Activated naive CD8-positive, alpha-beta T cell treated with anti-CD3 and anti-CD28 coated beads, Interleukin-2, amount 50 U/mL, for 16 hours (primary cell): ENCODE measurements around the gene CRYBG3.
"Not testable (repeated sequence)": the region's sequence is repeated elsewhere in the genome, so short reads cannot be mapped to it uniquely, and the experiment has no call there.

Experiments used
- DNase-seq: peaks from one replicate; pipeline ENCODE4 v3.0.0-alpha.2; 2020; ENCODE audit warnings: low read depth, low spot score

The CRYBG3 gene

DNA sequence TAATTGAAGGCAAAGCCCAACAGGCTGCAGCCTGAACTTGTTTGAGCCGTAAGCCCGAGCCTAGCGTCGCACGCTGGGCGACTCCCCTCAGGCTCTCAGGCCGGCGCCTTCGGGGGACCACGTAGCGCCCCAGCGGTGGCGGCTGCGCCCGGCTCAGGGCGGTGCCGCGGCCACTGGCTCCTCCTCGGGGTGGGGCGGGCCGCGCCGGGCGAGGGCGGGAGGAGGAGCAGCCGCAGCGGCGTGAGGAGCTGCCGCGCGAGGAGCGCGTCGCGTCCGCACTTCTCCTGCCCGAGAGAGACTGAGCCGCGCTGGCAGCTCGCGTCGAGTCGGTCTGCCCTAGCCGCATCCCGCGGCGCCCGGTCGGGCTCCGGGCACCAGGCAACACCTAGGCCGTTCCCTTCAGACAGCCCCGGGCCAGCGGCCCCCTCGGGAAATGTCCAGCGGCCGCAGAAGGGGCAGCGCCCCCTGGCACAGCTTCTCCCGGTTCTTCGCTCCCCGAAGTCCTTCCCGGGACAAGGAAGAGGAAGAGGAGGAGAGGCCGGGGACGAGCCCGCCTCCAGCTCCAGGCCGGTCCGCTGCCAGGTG is at the start of gene CRYBG3:
TSS of gene CRYBG3 (plus strand) at position 238 of the 585 bp plus-strand sequence. CDS start at position 434, 196 bp downstream.
- peak; percentile 54 for DNase-seq

- DNase-seq: no peak
Measured at GRCh38 chr3:97772926-97773325, 48.9 kb upstream of the CRYBG3 start.

DNA sequence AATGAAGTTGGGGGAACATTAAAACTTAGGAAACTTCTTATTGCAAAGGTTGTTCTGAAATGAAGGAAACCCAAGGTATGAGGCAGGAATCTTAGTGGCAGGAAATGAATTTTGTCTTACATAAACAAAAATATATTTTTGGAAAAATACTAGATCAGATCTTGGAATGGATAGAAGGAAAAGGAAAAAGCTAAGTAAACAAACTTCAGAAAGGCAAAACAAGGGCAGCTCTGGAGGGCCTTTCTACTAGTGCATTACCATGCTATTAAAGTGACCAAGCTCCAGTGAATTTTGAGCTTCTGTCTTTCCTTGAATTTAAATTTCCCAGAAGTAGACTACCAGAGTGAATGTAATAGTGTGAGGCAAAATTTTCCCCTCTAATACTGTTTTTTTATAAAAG is 43.7 kb upstream of the CRYBG3 start:
- DNase-seq: no peak

DNA sequence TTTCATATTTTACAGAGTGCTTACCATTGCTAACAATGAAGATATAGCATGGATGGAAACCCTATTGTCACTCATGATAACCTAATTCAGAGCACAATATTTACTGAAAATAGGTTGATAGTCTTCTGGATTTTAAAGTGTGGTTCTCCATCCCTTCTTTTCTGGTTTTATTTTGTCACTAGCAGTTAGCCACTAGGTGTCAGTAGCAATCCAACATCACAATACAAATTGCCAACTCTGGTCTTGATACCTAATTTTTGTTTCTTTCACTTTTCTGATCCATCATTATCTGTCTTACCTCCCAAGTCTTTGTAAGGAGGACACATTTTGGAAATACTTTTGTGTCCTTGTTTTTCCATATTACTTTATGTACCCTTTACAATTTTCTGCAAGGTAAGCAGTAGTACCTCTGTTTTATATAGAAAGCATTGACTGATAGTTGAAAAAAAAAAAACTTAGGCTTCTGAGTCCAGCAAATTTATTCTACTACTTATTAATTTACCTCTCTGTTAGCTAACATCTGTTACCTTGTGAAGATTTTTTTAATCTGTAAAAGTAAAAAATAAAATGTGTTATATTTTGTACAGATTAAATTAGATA is 28.3 kb upstream of the CRYBG3 start:
- DNase-seq: no peak

- no peak for DNase-seq
Measured at GRCh38 chr3:97795951-97796350, 25.9 kb upstream of the CRYBG3 start.

- no peak for DNase-seq
Measured at GRCh38 chr3:97804471-97804870, 17.3 kb upstream of the CRYBG3 start.

DNA sequence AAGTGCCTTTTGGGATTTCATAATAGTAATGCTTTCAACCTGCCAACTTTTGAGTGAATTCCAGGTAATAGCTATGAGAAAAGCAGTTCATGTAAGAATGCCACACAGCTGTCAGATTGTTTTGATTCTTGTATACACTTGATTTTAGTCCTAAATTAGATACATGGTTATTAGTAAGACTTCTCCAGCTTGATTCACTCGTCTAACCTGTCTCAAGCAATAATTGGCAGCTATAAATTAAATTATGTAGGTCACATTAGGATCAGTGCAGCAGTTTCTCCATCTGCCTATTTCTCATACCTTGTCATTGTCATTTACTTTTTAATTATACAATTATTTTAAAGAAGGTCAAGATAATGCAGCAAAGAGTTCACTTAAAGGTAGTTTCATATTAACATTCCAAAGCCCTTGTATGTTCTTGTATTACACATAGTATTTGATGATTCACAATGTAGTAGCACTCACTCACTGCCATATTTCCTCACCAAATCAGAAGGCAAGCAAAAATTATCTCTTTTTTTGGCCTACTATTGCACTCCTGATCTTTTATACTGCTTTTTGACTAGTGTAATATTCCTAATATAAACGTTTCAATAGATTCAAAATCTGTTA is 10.9 kb upstream of the CRYBG3 start:
- no peak for DNase-seq

GRCh38 chr3:97815149-97815917 is 6.5 kb upstream of the CRYBG3 start:
- no peak for DNase-seq

DNA sequence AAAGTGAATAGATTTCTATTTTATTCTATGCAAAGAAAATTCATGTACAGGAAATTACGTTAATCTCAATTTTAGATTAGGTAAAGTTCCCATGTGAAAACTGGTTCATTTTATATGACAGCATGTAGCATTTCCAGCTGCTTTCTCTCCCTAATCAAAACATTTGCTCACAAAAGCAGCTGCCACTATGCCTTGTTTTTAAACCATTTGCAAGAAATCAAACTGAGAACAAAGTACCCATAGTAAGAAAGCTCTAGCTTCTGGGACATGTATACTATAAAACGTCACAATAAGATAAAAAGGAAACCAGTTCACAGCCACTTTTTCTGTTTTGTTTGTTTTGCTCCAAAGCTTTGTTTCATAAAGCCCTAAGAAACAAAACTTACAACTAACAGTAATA is 5.0 kb upstream of the CRYBG3 start:
- no peak for DNase-seq

GRCh38 chr3:97817965-97818364 is 3.8 kb upstream of the CRYBG3 start:
- no peak for DNase-seq

DNA sequence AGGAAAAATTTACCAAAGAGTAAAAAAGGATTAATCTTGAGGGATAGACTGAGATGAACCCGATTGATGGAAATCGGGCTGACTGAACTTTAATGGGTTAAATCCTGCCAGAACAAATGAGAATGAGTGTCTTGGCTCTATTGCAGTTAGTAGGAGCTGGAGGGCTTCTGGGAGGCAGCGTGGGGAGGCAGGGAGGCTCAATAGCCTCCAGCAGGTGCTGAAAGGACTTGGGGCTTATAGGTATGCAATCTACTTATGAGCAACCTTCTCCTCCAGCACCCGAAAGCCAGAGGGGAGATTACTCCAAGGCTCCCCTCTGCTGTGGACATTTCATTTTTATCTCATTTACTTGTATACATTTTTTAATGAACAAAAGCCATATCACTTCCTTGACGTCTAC is 1.0 kb upstream of the CRYBG3 start:
- DNase-seq: no peak

DNA sequence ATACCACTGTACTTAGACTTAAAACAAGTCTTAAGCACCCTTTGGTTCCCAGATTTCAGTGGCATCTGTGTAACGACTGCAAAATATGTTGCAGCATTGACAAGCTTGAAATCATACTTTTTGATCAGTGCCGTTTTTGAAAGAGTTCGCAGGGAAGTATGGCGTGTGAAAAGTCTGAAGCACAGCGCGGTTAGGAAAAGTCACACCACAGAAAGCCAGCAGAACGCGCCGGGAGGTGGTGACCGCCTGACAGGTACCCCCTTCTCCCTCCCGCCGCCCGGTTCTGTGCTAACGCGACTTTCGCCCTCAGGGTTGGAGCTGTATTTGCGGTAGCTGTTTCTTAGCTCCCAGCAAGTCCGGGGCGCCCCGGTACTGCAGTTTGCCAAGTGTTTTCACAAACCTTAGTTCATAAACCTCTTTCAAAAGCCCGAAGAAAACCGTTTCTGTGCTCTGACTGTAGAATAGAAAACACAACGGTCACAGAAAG is 481 bp upstream of the CRYBG3 start:
- DNase-seq: no peak

DNA sequence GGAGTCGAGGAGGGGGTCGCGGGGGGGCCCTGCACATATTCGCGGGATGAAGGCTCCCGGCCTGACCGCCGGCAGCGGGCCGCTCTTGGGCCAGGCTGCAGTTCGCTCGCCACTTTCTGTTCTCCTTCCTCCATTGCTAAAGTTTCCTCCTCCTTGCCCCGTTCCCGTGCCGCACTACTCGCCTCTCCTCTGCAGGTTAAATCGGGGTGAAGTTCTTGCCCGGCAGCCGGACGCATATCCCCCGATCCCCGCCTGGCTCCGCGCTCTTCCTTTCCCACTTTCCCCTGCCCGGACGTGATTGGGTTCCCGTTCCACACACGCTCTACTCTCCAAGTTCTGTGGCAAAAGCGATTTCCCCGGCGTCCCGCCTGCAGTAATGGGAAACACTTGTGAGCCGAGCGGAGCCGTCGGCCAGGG is 556 bp downstream of the CRYBG3 start:
- no peak for DNase-seq

- no peak for DNase-seq
Measured at GRCh38 chr3:97823046-97824004, 1.5 kb downstream of the CRYBG3 start.

DNA sequence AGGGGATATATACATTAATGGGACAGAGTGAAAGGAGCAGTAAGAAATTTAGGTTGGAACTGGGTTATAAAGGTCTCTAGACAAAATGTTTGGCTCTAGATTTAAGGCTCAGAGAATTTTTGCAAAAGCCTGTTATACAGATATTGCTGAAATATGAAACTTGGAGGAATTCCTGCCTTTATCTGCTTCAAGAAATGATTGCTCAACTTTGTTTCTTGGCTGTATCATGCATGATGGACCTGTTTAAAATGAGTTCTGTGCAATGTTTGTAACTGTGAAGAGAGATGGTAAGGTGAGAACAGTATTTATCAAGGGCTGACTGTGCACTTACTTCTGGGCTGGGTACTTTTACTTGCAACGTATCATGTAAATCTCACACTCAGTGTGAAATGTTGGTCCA is 3.3 kb downstream of the CRYBG3 start:
- DNase-seq: no peak

DNA sequence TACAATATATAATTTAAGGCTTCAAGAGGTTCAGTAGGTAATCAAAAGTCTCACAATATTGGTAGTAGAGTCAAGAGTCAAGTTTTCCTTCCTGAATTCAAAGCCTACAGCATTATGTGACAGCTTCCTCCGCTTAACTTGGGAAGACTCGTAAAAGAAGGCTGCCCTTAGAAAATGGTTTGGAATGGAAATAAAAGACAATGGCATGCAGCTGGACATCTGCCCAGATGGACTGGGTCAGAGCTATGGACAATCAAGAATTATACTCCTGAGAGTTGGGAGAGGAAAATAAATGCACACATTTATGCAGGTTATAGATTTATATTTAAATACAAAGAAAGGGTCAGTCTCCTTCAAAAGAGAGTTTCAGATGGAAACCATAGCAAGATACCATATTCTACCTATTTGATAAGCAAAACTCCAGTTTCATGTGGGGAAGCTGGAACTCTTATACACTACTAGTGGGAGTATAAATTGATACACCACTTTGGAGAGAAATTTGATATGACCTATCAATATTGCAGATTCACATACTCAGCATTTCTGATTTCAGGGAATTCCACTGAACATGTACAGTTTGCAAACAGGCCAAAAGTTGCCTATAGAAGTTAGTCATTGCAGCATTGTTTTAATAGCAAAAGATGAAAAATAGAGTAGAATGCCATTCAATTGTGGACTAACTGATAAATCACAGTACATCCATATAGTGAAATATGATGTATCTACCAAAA is 6.1 kb downstream of the CRYBG3 start:
- no peak for DNase-seq

DNA sequence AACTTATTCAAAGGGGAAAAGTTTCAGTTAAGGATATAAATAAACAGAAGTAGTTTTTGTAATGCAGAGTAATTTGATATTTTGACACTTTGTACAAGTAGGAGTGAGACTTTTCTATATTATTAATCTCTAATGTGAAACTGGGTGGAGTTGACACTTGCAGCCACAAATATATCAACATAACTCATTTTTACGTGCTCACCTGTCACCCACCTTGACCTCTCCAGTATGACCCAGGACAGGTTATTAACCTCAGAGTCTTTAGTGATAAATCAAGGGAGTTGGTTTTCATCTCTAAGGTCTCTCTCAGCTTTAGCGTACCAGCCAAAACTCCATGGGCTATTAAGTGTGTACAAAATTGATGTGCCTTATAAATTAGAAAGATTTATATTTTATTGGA is 7.4 kb downstream of the CRYBG3 start:
- no peak for DNase-seq

- DNase-seq: no peak
Measured at GRCh38 chr3:97830638-97831037, 8.8 kb downstream of the CRYBG3 start.

- DNase-seq: no peak
Measured at GRCh38 chr3:97831140-97831539, 9.3 kb downstream of the CRYBG3 start.

- not testable (repeated sequence) for DNase-seq
Measured at GRCh38 chr3:97833184-97833583, 11.4 kb downstream of the CRYBG3 start.

DNA sequence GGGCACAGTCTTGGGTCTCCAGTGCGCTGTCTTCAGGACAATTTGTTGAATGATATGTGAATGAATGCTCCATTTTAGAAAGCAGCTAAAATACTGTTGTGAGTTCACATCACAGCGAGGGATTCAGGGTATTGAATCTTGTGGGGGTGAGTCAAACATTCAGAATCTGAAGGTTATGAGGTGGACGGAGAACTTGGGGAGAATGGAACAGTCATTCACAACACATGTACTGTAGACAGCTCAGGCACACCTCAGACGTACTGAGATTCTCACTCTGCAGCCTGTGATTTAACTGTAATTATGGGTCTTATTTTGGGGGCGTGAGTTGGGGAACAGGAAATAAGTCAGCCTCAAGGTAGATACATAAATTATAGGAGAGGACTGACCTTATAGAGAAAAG is 13.9 kb downstream of the CRYBG3 start:
- no peak for DNase-seq
